Right hindlimb (tissue), 1 donor: ENCODE data around the gene ZNHIT2.

Experiments
- DNase-seq: peaks from one replicate; pipeline ENCODE4 v3.0.0-alpha.2; 2018

ZNHIT2 gene

GRCh38 chr11:65118097-65118837 lies 766 bp upstream of the ZNHIT2 start:
- no peak for DNase-seq

GRCh38 chr11:65116370-65117205 lies 913 bp downstream of the ZNHIT2 start:
- DNase-seq: no peak

- DNase-seq: no peak
These were observed 2.0 kb downstream of the ZNHIT2 start for GRCh38 chr11:65115361-65116082.

- no peak for DNase-seq
These were observed 2.8 kb downstream of the ZNHIT2 start for GRCh38 chr11:65114538-65115171.

- DNase-seq: no peak
These were observed 3.7 kb downstream of the ZNHIT2 start for GRCh38 chr11:65113839-65114238.

GRCh38 chr11:65113361-65113756 lies 4.1 kb downstream of the ZNHIT2 start:
- DNase-seq: no peak

- DNase-seq: no peak
These were observed 4.7 kb downstream of the ZNHIT2 start for GRCh38 chr11:65112546-65113360.

- DNase-seq: peak; percentile 92
These were observed 5.6 kb downstream of the ZNHIT2 start, which contains the start of gene TM7SF2 for GRCh38 chr11:65111744-65112545. TSS of gene TM7SF2 (plus strand) at chr11:65111872. CDS start at chr11:65112016, 144 bp downstream.

GRCh38 chr11:65111159-65111743 lies 6.2 kb downstream of the ZNHIT2 start:
- DNase-seq: no peak

GRCh38 chr11:65110354-65110861 lies 7.1 kb downstream of the ZNHIT2 start:
- DNase-seq: peak; percentile 91

- no peak for DNase-seq
These were observed 8.0 kb downstream of the ZNHIT2 start for GRCh38 chr11:65109231-65110198.

- no peak for DNase-seq
These were observed 8.9 kb downstream of the ZNHIT2 start for GRCh38 chr11:65108469-65109123.

- DNase-seq: no peak
These were observed 9.6 kb downstream of the ZNHIT2 start for GRCh38 chr11:65107751-65108468.

GRCh38 chr11:65107078-65107477 lies 10.4 kb downstream of the ZNHIT2 start:
- no peak for DNase-seq

- no peak for DNase-seq
These were observed 12.9 kb downstream of the ZNHIT2 start for GRCh38 chr11:65104628-65105027.

- no peak for DNase-seq
These were observed 14.0 kb downstream of the ZNHIT2 start for GRCh38 chr11:65103476-65103875.

GRCh38 chr11:65102142-65103095 lies 15.1 kb downstream of the ZNHIT2 start:
- no peak for DNase-seq
